ENCODE measurements around the gene FGF23. TPM values are rescaled to one million over a fixed set of nuclear protein-coding genes. Genes with fewer than 3 reads are reported as not detected.

Gene FGF23
- total RNA-seq, 1 experiment from 2014 or later, result not detected

- H3K27me3 ChIP-seq, result no peaks in the 10 kb centered on the region
- DNase-seq, result no peak
- peaks cover 19% of the 10 kb centered on the region for H3K36me3 ChIP-seq
- H3K9me3 ChIP-seq, result no peaks in the 10 kb centered on the region
- no peak overlapping the region for H3K4me3 ChIP-seq
These were observed 48.3 kb downstream of the FGF23 start for GRCh38 chr12:4331221-4331620.

GRCh38 chr12:4330203-4330602, 49.3 kb downstream of the FGF23 start:
- no peak for DNase-seq
- Histone ChIP-seq H3K36me3 (peaks cover 12% of the 10 kb centered on the region), H3K4me3 (no peak overlapping the region), H3K9me3 (no peaks in the 10 kb centered on the region), H3K27me3 (no peaks in the 10 kb centered on the region)

GRCh38 chr12:4327293-4327692, 52.2 kb downstream of the FGF23 start:
- Histone ChIP-seq H3K27me3 (no peaks in the 10 kb centered on the region), H3K9me3 (no peaks in the 10 kb centered on the region), H3K36me3 (peaks cover 7% of the 10 kb centered on the region; the same call in 1 of the 2 replicates), H3K4me3 (no peak overlapping the region)
- no peak for DNase-seq

- Histone ChIP-seq H3K27me3 (no peaks in the 10 kb centered on the region), H3K36me3 (peaks cover 5% of the 10 kb centered on the region; the same call in 1 of the 2 replicates), H3K9me3 (no peaks in the 10 kb centered on the region), H3K4me3 (no peak overlapping the region)
- no peak for DNase-seq
These were observed 53.5 kb downstream of the FGF23 start for GRCh38 chr12:4325966-4326365.

GRCh38 chr12:4324366-4324765, 55.1 kb downstream of the FGF23 start:
- Histone ChIP-seq H3K36me3 (peaks cover 5% of the 10 kb centered on the region; the same call in 1 of the 2 replicates), H3K9me3 (no peaks in the 10 kb centered on the region), H3K4me3 (no peak overlapping the region), H3K27me3 (no peaks in the 10 kb centered on the region)
- no peak for DNase-seq

GRCh38 chr12:4323396-4323795, 56.1 kb downstream of the FGF23 start:
- H3K4me3 ChIP-seq, result no peak overlapping the region
- no peaks in the 10 kb centered on the region for H3K27me3 ChIP-seq
- no peak for DNase-seq
- peaks cover 5% of the 10 kb centered on the region; the same call in 1 of the 2 replicates for H3K36me3 ChIP-seq
- no peaks in the 10 kb centered on the region for H3K9me3 ChIP-seq

GRCh38 chr12:4322726-4323125, 56.8 kb downstream of the FGF23 start:
- H3K9me3 ChIP-seq, result no peaks in the 10 kb centered on the region
- H3K27me3 ChIP-seq, result no peaks in the 10 kb centered on the region
- no peak overlapping the region for H3K4me3 ChIP-seq
- peaks cover 5% of the 10 kb centered on the region; the same call in 1 of the 2 replicates for H3K36me3 ChIP-seq
- no peak for DNase-seq

GRCh38 chr12:4320853-4321701, 58.4 kb downstream of the FGF23 start, which contains the start of gene TIGAR:
Gene TIGAR (plus strand): TSS chr12:4321213. CDS start chr12:4321272, 59 bp downstream.
- no peaks in the 10 kb centered on the region for H3K9me3 ChIP-seq
- no peaks in the 10 kb centered on the region for H3K27me3 ChIP-seq
- peak; percentile 94 for DNase-seq
- H3K4me3 ChIP-seq, result peak within 1 kb of the TSS; percentile 98
- peaks cover 5% of the 10 kb centered on the region; the same call in 1 of the 2 replicates for H3K36me3 ChIP-seq

- peak overlapping the region; percentile 98 for H3K4me3 ChIP-seq
- DNase-seq, result no peak
- peaks cover 5% of the 10 kb centered on the region; the same call in 1 of the 2 replicates for H3K36me3 ChIP-seq
- H3K27me3 ChIP-seq, result no peaks in the 10 kb centered on the region
- no peaks in the 10 kb centered on the region for H3K9me3 ChIP-seq
These were observed 59.0 kb downstream of the FGF23 start for GRCh38 chr12:4320497-4320852.

Other genes starting within 250 kb of the FGF23 start
- 0.07 TPM in 1 of 2 replicates, not detected in the other for gene CCND2, start 106.0 kb downstream of the FGF23 start, total RNA-seq (2014; rRNA removed; shearing (Covaris generic); ENCODE audit: low replicate concordance)
- gene TIGAR, start 58.5 kb downstream of the FGF23 start, total RNA-seq (2014; rRNA removed; shearing (Covaris generic); ENCODE audit: low replicate concordance), result 9.9 and 86.7 TPM in 2 replicates
- not detected in 2 replicates for gene FGF6, start 66.1 kb upstream of the FGF23 start, total RNA-seq (2014; rRNA removed; shearing (Covaris generic); ENCODE audit: low replicate concordance)
- gene RAD51AP1, start 159.2 kb upstream of the FGF23 start, total RNA-seq (2014; rRNA removed; shearing (Covaris generic); ENCODE audit: low replicate concordance), result 33.4 and 44.3 TPM in 2 replicates
- 14.6 and 56.7 TPM in 2 replicates for gene DYRK4, start 182.5 kb upstream of the FGF23 start, total RNA-seq (2014; rRNA removed; shearing (Covaris generic); ENCODE audit: low replicate concordance)